ENCODE data around the gene ARSG. TPM values are rescaled to one million over a fixed set of nuclear protein-coding genes. Genes with fewer than 3 reads are reported as not detected.
A peak's percentile ranks its signal among the peaks of the same experiment; 100 is the strongest.

The ARSG gene
- total and polyA plus RNA-seq, 2 of the 13 experiments (the other 11 are each of a cell fraction or from before 2014, with no cell fraction given) = 3.7 to 15.2 TPM

GRCh38 chr17:68437979-68438822, 146.9 kb downstream of the ARSG start (continued):
- TF ChIP-seq SP4 (CRISPR knock-in tag; IDR thresholded peaks at IDR 0.05) = peak; percentile 48; the same call in 1 of the 2 replicates
- no peak for TF ChIP-seq TOPORS (CRISPR knock-in tag; IDR thresholded peaks at IDR 0.05)
- TF ChIP-seq KLF6 (CRISPR knock-in tag; IDR thresholded peaks at IDR 0.05) = no peak
- no peak for TF ChIP-seq DNMT3B (CRISPR knock-in tag; conservative IDR thresholded peaks at IDR 0.05)
- TF ChIP-seq SRF (IDR thresholded peaks at IDR 0.05; ENCODE audit: low read depth, low read length) = no peak
- TF ChIP-seq PLRG1 (conservative IDR thresholded peaks at IDR 0.05) = no peak
- TF ChIP-seq ZNF225 (CRISPR knock-in tag; IDR thresholded peaks at IDR 0.05) = no peak
- no peak for TF ChIP-seq ZNF24 (IDR thresholded peaks at IDR 0.05)
- no peak for TF ChIP-seq KDM1A (CRISPR knock-in tag; IDR thresholded peaks at IDR 0.05)
- TF ChIP-seq YY1 (IDR thresholded peaks at IDR 0.05; ENCODE audit: insufficient read depth, insufficient replicate concordance, low read depth, low read length) = no peak
- peak; percentile 62 for TF ChIP-seq ZGPAT (CRISPR knock-in tag; IDR thresholded peaks at IDR 0.05)
- peak; percentile 33; the same call in 1 of the 2 replicates for TF ChIP-seq HNF4A (CRISPR knock-in tag; IDR thresholded peaks at IDR 0.05)
- peak; percentile 45; the same call in 1 of the 2 replicates for TF ChIP-seq POLR2G (IDR thresholded peaks at IDR 0.05; ENCODE audit: low read depth, low read length)
- TF ChIP-seq ZNF569 (CRISPR knock-in tag; IDR thresholded peaks at IDR 0.05; ENCODE audit: borderline replicate concordance) = no peak
- peak; percentile 78; the same call in 1 of the 2 replicates for TF ChIP-seq ZNF772 (CRISPR knock-in tag; IDR thresholded peaks at IDR 0.05)
- TF ChIP-seq SCMH1 (CRISPR knock-in tag; IDR thresholded peaks at IDR 0.05; ENCODE audit: borderline replicate concordance) = no peak
- TF ChIP-seq ZZZ3 (CRISPR knock-in tag; IDR thresholded peaks at IDR 0.05; ENCODE audit: borderline replicate concordance) = no peak
- 0 out of 2 replicates have a peak, but pooled peaks have one; percentile 44 for TF ChIP-seq NCOA2 (CRISPR knock-in tag; IDR thresholded peaks at IDR 0.05)
- no peak for TF ChIP-seq ZFP36 (IDR thresholded peaks at IDR 0.05; ENCODE audit: borderline replicate concordance, low read depth, low read length, partially characterized antibody)
- peak; percentile 37; the same call in 1 of the 2 replicates for TF ChIP-seq POGK (CRISPR knock-in tag; conservative IDR thresholded peaks at IDR 0.05)
- TF ChIP-seq ATF5 (CRISPR knock-in tag; IDR thresholded peaks at IDR 0.05; ENCODE audit: low read depth) = no peak
- TF ChIP-seq XBP1 (CRISPR knock-in tag; IDR thresholded peaks at IDR 0.05) = no peak
- TF ChIP-seq ZNF776 (CRISPR knock-in tag; IDR thresholded peaks at IDR 0.05) = no peak
- TF ChIP-seq ELK4 (CRISPR knock-in tag; IDR thresholded peaks at IDR 0.05; ENCODE audit: borderline replicate concordance) = no peak
- TF ChIP-seq IKZF5 (CRISPR knock-in tag; IDR thresholded peaks at IDR 0.05) = 0 out of 2 replicates have a peak, but pooled peaks have one; percentile 25
